Tongue (tissue), 2 donors: ENCODE measurements around the gene SLC35F3. TPM values are rescaled to one million over a fixed set of nuclear protein-coding genes. Genes with fewer than 3 reads are reported as not detected.
A peak's percentile ranks its signal among the peaks of the same experiment; 100 is the strongest.
"Not testable (repeated sequence)": the region's sequence is repeated elsewhere in the genome, so short reads cannot be mapped to it uniquely, and the experiment has no call there.

ENCODE experiments used
- DNase-seq: peaks from one replicate; pipeline ENCODE4 v3.0.0-alpha.2; 2015
- total RNA-seq: library from RNA; depleted of rRNA; stranded (reverse); fragments of >200 nt; gene quantifications from one replicate; pipeline ENCODE4 v1.2.3, GENCODE V29; 2014

Gene SLC35F3
- 0.72 TPM for total RNA-seq

GRCh38 chr1:233904633-233905415 is at the start of gene SLC35F3:
Gene SLC35F3 (plus strand): TSS chr1:233904676.
- DNase-seq, result peak; percentile 76

GRCh38 chr1:233859446-233859845 is 45.0 kb upstream of the SLC35F3 start:
- no peak for DNase-seq

DNA sequence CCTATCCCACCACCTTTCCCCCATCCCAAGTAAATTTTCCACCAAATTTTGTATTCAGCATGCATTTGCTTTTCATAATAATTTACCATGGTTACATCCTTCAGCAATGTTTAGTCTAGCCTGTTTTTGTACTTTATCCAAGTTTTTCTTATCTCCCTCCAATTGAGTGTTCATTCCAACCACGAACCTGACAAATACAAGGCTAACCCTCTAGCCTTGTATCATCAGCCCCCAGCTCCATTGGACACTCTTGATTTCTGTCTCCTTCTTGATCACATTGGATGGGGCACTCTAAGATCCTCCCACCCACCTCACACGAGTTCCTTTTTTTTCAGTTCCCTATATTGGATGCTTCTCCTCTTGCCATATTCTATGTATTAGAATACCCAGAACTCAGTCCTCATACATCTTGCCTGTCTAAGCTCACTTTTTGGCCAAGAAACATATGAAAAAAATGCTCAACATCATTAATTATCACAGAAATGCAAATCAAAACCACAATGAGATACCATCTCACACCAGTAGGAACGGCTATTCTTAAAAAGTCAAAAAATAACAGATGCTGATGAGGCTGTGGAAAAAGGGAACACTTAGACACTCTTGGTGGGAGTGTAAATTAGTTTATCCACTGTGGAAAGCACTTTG is 40.5 kb upstream of the SLC35F3 start:
- no peak for DNase-seq

DNA sequence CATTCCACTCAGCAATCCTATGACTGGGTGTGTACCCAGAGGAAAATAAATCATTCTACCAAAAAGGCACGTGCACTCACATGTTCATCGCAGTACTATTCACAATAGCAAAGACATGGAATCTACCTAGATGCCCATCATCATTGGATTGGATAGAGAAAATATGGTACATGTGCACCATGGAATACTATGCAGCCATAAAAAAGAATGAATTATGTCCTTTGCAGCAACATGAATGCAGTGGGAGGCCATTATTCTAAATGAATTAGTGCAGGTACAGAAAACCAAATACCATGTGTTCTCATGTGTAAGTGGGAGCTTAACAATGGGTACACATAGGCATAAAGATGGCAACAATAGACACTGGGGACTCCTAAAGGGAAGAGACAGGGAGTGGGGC is 39.9 kb upstream of the SLC35F3 start:
- no peak for DNase-seq

DNA sequence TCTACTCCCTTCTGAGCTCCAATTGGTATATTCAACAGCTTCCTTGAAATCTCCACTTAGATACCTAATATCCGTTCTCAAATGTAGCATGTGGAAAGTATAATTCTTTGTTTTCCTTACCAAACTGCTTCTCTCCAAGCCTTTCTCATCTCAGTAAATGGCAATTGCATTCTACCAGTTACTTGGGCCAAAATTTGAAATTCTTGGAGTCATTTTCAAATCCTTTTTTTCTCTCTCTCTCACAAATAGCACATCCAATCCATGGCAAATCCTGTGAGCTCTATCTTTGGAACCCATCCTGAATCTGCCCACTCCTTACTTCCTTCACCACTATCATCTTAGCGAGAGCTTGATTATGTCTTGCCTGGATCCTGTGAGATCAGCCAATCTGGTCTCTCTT is 39.3 kb upstream of the SLC35F3 start:
- no peak for DNase-seq

DNA sequence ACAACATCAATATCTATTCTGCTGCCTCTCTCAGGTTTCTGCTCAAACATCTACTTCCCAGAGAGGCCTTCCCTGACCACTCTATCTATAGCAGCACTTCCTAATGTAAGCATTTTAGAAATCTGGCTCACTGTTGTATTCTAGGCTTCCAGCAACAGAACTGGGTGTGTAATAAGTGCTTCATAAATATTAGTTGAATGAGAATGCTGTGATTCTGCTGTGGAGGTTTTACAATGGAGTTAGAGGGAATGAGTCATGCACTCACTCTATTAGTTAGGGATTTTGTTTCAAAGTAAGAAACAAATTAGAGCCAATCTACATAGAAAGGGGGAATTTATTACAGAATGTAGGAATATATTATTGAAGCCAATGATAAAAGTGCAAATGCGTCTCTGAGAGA is 38.6 kb upstream of the SLC35F3 start:
- DNase-seq, result no peak

GRCh38 chr1:233867028-233867427 is 37.4 kb upstream of the SLC35F3 start:
- DNase-seq, result no peak

DNA sequence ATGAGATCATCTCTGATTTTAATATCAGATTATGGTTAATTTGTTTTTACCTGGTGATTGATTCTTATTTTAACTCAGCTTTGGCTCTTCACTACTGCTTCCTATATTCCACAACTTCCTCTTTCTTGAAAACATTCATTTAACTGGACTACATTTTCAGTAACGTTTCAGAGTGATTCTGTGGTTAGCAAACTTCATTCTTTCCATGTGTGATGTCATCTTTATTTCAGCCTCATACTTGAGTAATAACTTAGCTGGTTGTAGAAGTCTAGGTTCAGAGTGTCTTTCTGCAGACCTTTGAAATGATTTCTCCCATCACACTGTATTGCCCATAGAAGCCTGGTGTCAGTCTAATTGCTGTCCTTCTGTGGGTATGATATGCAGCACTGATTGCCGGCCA is 36.0 kb upstream of the SLC35F3 start:
- no peak for DNase-seq

- DNase-seq, result no peak
Measured at GRCh38 chr1:233869680-233870079, 34.8 kb upstream of the SLC35F3 start.

- no peak for DNase-seq
Measured at GRCh38 chr1:233873666-233874065, 30.8 kb upstream of the SLC35F3 start.

DNA sequence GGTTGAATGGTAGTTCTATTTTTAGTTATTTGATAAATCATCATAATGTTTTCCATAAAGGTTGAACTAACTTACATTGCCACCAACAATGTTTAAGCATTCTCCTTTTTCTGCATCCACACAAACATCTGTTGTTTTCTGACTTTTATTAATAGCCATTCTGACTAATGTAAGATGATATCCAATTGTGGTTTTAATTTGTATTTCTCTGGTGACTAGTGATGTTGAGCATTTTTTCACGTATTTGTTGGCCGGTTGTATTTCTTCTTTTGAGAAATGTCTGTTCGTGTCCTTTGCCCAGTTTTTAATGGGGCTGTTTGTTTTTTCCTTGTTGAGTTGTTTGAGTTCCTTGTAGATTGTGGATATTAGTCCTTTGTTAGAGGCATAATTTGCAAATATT is 24.6 kb upstream of the SLC35F3 start:
- DNase-seq, result no peak

- DNase-seq, result no peak
Measured at GRCh38 chr1:233883671-233884070, 20.8 kb upstream of the SLC35F3 start.

DNA sequence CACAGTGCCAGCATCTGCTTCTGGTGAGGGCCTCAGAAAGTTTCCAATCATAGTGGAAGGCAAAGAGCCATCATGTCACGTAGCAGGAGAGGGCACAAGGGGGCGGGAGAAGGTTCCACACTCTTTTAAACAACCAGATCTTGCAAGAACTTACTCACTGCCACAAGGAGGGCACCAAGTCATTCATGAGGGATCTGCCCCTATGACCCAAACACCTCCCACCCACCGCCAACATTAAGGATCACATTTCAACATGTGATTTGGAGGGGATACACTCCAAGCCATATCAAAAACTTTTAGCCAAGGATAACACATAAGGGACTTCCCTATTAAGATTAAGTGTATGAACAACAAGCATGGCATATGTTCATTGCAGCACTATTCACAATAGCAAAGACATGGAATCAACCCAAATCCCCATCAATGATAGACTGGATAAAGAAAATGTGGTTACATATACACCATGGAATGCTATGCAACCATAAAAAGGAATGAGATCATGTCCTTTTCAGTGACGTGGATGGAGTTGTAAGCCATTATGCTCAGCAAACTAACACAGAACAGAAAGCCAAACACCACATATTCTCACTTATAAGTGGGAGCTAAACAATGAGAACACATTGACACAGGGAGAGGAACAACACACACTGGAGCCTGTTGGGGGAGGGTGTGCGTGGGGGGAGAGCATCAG is 19.9 kb upstream of the SLC35F3 start:
- DNase-seq, result no peak

DNA sequence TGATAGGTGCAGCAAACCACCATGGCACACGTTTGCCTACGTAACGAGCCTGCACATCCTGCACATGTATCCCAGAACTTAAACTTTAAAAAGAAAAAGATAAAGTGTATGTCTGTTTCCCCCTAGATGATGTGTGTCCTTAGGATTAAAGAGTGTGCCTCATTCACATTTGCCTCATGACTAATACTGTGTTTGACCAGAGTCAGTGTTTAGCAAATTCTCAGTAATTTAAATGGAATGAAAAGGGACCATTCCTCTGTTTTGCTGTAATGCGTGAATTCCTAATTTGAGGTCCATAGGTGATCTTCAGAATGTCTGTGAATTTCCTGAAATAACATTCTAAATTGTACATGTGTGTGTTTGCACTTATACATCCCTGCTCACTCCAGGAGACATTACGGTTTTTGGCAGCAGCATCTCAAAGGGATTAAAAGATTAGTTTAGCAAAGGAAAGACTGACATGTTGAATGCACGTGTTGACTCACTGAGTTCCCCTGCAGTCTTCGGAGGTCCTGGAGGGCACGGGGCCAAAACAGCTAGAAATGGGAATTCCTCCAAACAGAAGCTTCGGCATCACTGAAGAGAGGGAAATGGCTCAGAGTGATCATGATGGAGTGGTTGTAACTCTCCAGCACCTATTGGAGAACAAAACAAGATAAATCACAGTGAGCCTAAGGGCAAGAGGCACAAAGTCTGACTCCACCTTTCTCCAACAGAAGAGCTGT is 19.1 kb upstream of the SLC35F3 start:
- peak; percentile 58 for DNase-seq

- not testable (repeated sequence) for DNase-seq
Measured at GRCh38 chr1:233891151-233891550, 13.3 kb upstream of the SLC35F3 start.

DNA sequence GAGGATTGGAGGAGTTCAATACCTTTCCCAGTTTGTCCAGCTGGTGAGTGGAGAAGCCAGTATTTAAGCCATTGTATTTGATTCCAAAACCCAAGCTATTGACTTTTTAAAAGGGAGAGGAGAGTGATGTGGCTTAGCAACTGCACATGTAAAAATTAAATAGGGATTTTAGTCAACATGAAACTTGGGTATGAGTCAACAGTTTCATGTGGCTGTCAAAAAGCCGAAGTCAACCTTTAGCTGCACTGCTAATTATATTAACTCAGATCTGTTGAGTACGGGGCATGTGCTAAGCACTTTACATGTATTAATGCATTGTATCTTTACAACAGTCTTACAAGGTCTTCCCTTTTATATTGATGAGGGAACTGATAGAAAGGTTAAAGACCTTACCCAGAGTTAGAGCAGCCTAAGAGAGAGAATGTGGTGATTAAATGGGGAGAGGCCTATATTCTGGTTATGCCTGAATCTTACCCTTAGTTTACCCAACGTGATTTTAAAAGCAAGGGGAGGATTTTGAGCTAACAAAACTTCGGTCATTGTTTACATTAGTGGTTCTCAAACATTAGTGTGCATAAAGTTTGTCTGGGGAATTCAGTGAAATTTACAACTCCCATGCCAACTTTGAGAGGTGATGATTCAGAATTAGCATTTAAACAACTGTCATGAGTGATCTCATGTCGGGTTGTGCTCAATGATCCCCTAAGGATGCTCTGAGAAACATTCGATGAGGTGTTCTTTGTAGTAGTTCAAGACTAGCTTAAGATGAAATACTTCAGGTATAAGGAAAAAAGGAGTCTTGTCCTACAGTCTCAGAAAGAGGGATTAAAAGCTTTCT is 6.9 kb upstream of the SLC35F3 start:
- DNase-seq, result peak; percentile 22

DNA sequence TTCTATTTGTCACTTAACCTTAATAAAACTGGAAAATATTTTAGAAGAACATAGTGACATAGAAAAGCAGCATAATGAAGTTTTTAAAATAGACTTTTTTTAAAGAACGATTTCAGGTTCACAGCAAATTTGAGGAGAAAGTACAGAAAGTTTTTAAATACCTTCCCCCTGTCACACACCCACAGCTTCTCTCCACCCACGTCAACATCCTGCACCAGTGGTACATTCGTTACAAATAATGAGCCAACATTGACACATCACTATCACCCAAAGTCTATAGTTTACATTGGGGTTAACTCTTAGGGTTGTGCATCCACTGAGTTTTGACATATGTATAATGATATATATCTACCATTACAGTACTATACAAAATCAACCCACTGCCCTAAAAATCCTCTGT is 3.0 kb upstream of the SLC35F3 start:
- DNase-seq, result no peak

GRCh38 chr1:233905416-233906051 is 1.1 kb downstream of the SLC35F3 start:
- DNase-seq, result no peak

- DNase-seq, result no peak
Measured at GRCh38 chr1:233907151-233907550, 2.7 kb downstream of the SLC35F3 start.

- DNase-seq, result no peak
Measured at GRCh38 chr1:233908092-233908491, 3.6 kb downstream of the SLC35F3 start.

DNA sequence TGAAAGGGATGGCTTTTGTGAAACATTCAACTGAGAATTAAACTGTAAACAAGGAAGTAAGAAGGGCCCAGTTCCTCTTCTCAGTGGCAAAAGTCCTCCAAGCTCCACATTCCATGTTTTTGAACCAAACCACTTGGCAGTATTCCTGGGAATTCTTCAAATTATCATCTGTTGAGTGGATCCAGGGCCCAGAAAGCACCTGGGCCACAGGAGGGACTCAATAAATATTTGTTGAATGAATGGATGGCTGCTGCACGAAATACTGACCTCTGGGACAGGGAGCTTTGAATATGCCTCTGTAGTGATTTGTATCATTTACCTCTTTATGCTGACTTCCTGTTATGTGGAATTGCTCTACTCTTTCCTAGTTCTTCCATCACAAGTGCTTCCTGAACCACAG is 4.7 kb downstream of the SLC35F3 start:
- no peak for DNase-seq
